ENCODE data around the gene GALNT7. TPM values are rescaled to one million over a fixed set of nuclear protein-coding genes. Genes with fewer than 3 reads are reported as not detected.
A peak's percentile ranks its signal among the peaks of the same experiment; 100 is the strongest.

Gene GALNT7
- total and polyA plus RNA-seq, 2 of the 13 experiments (the other 11 are each of a cell fraction or from before 2014, with no cell fraction given): 0.08 to 0.13 TPM

DNA sequence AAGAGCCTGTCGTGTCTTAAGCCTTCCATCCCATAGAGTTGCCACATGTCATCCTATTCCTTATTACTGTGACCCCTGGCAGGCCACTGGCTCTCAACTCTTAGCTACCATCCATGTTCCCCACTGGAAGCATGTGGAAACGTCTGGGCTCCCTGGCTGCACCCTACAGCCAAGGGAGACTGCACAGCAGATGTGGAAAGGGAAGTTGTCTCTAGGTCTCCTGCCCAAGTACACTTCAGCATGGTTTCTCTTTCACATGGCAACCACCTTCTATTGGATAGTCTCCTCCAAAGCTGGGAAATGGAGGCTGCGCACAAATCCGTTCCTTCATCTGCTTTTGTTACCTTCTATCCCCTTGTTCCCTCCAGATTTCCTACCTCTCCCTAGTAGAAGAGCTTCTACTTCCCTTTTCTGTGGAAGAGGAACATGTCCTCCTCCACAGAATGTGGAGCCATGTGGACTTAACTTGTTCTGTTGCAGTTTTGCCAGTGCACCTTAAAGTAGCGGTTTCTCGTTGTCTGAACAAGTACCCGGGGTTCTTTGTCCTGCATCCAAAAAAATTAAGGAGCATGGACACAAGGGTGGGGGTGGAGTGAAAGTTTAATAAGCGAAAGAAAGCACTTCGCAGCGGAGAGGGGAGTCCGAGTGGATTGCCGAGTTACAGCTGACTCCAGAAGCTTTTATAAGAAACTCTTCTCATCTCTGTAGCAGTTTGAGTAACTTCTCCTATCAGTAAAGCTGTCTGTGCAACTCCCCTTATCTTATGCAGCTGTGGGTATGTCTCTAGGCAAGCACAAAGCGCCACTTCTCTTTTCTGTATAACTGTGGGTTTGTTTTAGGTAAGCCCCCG lies 113.0 kb downstream of the GALNT7 start:
- Histone ChIP-seq H3K4me2 (ENCODE audit: low read depth, low read length) (no peak overlapping the region), H3K9ac (ENCODE audit: insufficient read depth, low read depth, low read length) (no peak overlapping the region), H4K20me1 (ENCODE audit: insufficient read depth, low read length) (no peaks in the 10 kb centered on the region), H3K36me3 (replicated peaks in 1 of 2; ENCODE audit: control insufficient read depth in 1 of 2, insufficient read depth in 2 of 2, low read length in 2 of 2) (no peaks in the 10 kb centered on the region), H3K27me3 (ENCODE audit: control insufficient read depth in 1 of 2, insufficient read depth in 2 of 2, low read length in 2 of 2) (peaks cover 0 to 6% of the 10 kb centered on the region in 2 experiments; a peak in 1 of 5 replicates), H3K79me2 (ENCODE audit: insufficient read depth, low read length) (no peaks in the 10 kb centered on the region), H2AFZ (ENCODE audit: low read length) (no peak overlapping the region), H3K4me1 (ENCODE audit: insufficient read depth, low read length) (no peaks in the 10 kb centered on the region), H3K27ac (ENCODE audit: extremely low read length, insufficient read depth, low read length) (no peak overlapping the region), H3K4me3 (replicated peaks in 1 of 3; ENCODE audit: insufficient read depth in 1 of 3, low read depth in 2 of 3, low read length in 3 of 3) (no peak overlapping the region), H3K9me3 (ENCODE audit: low read length) (no peaks in the 10 kb centered on the region)
- WGBS (ENCODE audit: low lambda C conversion rate): 20% methylated on average over 14 of the region's 14 CpGs
- in situ Hi-C loops (cut with HindIII; ENCODE audit: extremely low pct_ligation_motif_present, low pct_unique_long_range_greater_than_20kb): loop anchor here (10.0 kb wide), 1 partner anchor 133 kb away; no protein-coding TSS in a partner anchor
- no peak for DNase-seq (ENCODE audit: low spot score)
- POLR2A ChIA-PET: no interaction called here
- CTCF ChIA-PET (ENCODE audit: low intra/inter-chr PET ratio, low total read pairs): no interaction called here
- peak; percentile 23; the same call in 1 of the 3 replicates for ATAC-seq
- no TSS peak for BruUV-seq (replicated peaks)
- FAIRE-seq: no peak
- intact Hi-C loops (cut with micrococcal nuclease; ENCODE audit: unreplicated experiment): no loop called here
- TF ChIP-seq ZNF572 (CRISPR knock-in tag; IDR thresholded peaks at IDR 0.05) (no peak), AGO2 (optimal IDR thresholded peaks at IDR 0.05; ENCODE audit: low read depth, low read length) (no peak), ZNF577 (CRISPR knock-in tag; IDR thresholded peaks at IDR 0.05; ENCODE audit: borderline replicate concordance, low read depth) (no peak), REL (CRISPR knock-in tag; conservative IDR thresholded peaks at IDR 0.05) (no peak), MIER3 (CRISPR knock-in tag; IDR thresholded peaks at IDR 0.05; ENCODE audit: borderline replicate concordance) (no peak), ASH2L (IDR thresholded peaks at IDR 0.05; ENCODE audit: insufficient read length, low read depth, low read length) (no peak), ZBTB38 (CRISPR knock-in tag; IDR thresholded peaks at IDR 0.05) (no peak), POLR2AphosphoS5 (IDR thresholded peaks at IDR 0.05; ENCODE audit: low read depth, low read length) (no peak), TBL1XR1 (IDR thresholded peaks at IDR 0.05; ENCODE audit: borderline replicate concordance, low read length, partially characterized antibody) (no peak)
- TF ChIP-seq, protein P1, sequence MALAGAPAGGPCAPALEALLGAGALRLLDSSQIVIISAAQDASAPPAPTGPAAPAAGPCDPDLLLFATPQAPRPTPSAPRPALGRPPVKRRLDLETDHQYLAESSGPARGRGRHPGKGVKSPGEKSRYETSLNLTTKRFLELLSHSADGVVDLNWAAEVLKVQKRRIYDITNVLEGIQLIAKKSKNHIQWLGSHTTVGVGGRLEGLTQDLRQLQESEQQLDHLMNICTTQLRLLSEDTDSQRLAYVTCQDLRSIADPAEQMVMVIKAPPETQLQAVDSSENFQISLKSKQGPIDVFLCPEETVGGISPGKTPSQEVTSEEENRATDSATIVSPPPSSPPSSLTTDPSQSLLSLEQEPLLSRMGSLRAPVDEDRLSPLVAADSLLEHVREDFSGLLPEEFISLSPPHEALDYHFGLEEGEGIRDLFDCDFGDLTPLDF (CRISPR knock-in tag; IDR thresholded peaks at IDR 0.05): no peak
- TF ChIP-seq, protein P2, sequence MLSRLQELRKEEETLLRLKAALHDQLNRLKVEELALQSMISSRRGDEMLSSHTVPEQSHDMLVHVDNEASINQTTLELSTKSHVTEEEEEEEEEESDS (CRISPR knock-in tag; IDR thresholded peaks at IDR 0.05; ENCODE audit: borderline replicate concordance): no peak
- TF ChIP-seq, protein P3, sequence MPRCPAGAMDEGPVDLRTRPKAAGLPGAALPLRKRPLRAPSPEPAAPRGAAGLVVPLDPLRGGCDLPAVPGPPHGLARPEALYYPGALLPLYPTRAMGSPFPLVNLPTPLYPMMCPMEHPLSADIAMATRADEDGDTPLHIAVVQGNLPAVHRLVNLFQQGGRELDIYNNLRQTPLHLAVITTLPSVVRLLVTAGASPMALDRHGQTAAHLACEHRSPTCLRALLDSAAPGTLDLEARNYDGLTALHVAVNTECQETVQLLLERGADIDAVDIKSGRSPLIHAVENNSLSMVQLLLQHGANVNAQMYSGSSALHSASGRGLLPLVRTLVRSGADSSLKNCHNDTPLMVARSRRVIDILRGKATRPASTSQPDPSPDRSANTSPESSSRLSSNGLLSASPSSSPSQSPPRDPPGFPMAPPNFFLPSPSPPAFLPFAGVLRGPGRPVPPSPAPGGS (CRISPR knock-in tag; IDR thresholded peaks at IDR 0.05): no peak
- TF ChIP-seq, protein P4, sequence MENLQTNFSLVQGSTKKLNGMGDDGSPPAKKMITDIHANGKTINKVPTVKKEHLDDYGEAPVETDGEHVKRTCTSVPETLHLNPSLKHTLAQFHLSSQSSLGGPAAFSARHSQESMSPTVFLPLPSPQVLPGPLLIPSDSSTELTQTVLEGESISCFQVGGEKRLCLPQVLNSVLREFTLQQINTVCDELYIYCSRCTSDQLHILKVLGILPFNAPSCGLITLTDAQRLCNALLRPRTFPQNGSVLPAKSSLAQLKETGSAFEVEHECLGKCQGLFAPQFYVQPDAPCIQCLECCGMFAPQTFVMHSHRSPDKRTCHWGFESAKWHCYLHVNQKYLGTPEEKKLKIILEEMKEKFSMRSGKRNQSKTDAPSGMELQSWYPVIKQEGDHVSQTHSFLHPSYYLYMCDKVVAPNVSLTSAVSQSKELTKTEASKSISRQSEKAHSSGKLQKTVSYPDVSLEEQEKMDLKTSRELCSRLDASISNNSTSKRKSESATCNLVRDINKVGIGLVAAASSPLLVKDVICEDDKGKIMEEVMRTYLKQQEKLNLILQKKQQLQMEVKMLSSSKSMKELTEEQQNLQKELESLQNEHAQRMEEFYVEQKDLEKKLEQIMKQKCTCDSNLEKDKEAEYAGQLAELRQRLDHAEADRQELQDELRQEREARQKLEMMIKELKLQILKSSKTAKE (CRISPR knock-in tag; IDR thresholded peaks at IDR 0.05; ENCODE audit: borderline replicate concordance): no peak
- TF ChIP-seq, protein P5, sequence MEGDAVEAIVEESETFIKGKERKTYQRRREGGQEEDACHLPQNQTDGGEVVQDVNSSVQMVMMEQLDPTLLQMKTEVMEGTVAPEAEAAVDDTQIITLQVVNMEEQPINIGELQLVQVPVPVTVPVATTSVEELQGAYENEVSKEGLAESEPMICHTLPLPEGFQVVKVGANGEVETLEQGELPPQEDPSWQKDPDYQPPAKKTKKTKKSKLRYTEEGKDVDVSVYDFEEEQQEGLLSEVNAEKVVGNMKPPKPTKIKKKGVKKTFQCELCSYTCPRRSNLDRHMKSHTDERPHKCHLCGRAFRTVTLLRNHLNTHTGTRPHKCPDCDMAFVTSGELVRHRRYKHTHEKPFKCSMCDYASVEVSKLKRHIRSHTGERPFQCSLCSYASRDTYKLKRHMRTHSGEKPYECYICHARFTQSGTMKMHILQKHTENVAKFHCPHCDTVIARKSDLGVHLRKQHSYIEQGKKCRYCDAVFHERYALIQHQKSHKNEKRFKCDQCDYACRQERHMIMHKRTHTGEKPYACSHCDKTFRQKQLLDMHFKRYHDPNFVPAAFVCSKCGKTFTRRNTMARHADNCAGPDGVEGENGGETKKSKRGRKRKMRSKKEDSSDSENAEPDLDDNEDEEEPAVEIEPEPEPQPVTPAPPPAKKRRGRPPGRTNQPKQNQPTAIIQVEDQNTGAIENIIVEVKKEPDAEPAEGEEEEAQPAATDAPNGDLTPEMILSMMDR (CRISPR knock-in tag; IDR thresholded peaks at IDR 0.05): no peak

All from HepG2 (cell line).